HepG2 (cell line): Measurements from ENCODE around the gene USP24.

Experiments
- ATF4 ChIP-seq, 2 experiments: fragments of 450-650 bp in 1 of 2; sonication (generic) in 1 of 2; formaldehyde crosslinking; IDR thresholded peaks; 2 replicates each; pipeline versions ENCODE4 v1.5.0 to v1.8.0; 2020 to 2022; ENCODE audit warnings: mild to moderate bottlenecking in 1 of 2, missing genetic modification reagents in 1 of 2
- CTCF ChIP-seq: sonication (generic); formaldehyde crosslinking; IDR thresholded peaks from 2 replicates; pipeline ENCODE4 v1.5.0; 2020; ENCODE audit warnings: mild to moderate bottlenecking, missing genetic modification reagents, moderate library complexity
- SRF ChIP-seq: IDR thresholded peaks from 2 replicates; pipeline ENCODE4 v1.6.1; 2011; ENCODE audit warnings: mild to moderate bottlenecking, low read depth, low read length, moderate library complexity
- ZNF10 ChIP-seq: sonication (generic); formaldehyde crosslinking; IDR thresholded peaks from 2 replicates; pipeline ENCODE4 v1.4.0; 2020; ENCODE audit warnings: mild to moderate bottlenecking, low read depth, missing genetic modification reagents, borderline replicate concordance
- ZNF652 ChIP-seq: IDR thresholded peaks from 2 replicates; pipeline ENCODE4 v1.6.1; 2016; ENCODE audit warnings: low read depth, borderline replicate concordance

GRCh38 chr1:55172272-55172671 is 42.9 kb downstream of the USP24 start:
- no peak for TF ChIP-seq CTCF (CRISPR knock-in tag)
- TF ChIP-seq ATF4 (CRISPR knock-in tag; IDR thresholded peaks at IDR 0.05), result no peak
- no peak for TF ChIP-seq SRF
- no peak for TF ChIP-seq ZNF10 (CRISPR knock-in tag)
- no peak for TF ChIP-seq ZNF652 (CRISPR knock-in tag)
